Measurements from ENCODE around the gene LCMT1.
"Not testable (repeated sequence)": the region's sequence is repeated elsewhere in the genome, so short reads cannot be mapped to it uniquely, and the experiment has no call there.

LCMT1 gene

GRCh38 chr16:25094596-25094995 is 16.9 kb upstream of the LCMT1 start:
- no peak for DNase-seq (ENCODE audit: low read depth in 2 of 2)

DNA sequence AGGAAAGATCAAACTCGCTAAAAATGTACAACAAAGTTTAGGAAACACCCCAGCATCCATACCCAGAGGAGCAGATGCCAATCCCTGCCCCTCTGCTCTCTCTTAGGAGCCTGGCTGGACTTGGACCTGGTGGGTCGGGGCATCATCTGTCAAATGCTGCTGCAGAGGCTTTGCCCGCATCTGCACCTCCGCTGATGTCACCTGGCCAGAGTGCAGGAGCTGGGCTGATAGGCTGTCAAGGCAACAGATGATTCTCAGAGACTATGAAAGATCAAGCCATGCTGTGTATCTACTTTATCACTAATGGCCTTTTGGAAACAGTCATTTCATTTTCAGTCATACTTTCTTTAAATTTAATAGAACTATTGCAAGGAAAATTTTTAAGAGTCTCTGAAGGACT is 15.9 kb upstream of the LCMT1 start:
- no peak for DNase-seq (ENCODE audit: low read depth in 2 of 2)

- no peak for DNase-seq (ENCODE audit: low read depth in 2 of 2)
Observed at GRCh38 chr16:25097276-25097975, 14.1 kb upstream of the LCMT1 start.

DNA sequence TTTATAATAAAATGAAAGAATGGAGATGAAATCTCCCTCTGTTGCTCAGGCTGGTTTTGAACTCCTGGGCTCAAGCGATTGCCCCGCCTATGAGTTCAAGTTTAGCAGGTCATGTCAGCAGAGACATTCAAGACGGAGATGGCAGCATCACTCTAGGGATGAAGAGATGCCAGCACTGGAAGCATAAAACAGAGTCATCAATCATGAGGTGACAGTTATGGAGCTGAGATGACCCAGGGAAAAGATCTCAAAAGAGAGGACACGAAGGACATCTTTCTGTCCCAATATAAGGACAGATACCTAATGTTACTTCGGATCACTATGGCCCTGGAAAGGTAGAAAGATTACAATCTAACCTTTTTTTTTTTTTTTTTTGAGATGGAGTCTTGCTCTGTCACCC is 11.0 kb upstream of the LCMT1 start:
- no peak for DNase-seq (ENCODE audit: low read depth in 2 of 2)

GRCh38 chr16:25106567-25107465 is 4.7 kb upstream of the LCMT1 start:
- DNase-seq (ENCODE audit: low read depth in 2 of 2), result peak; percentile 58 to 69

DNA sequence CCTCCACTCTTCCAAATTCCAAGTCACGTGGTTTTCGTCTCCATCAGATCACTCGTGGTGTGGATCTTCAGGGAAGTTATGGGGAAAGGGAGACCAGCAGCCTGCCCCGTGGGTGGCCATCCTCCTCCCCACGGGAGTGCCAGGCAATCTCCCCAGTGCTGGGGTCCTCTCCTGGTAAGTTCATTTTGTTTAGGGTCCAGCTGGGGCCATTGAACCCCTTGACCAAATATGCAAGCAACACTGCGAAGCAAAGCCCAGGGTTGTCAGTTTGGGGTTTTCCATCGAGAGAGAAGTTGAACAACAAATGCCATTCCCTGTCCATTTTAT is 4.1 kb upstream of the LCMT1 start:
- no peak for DNase-seq (ENCODE audit: low read depth in 2 of 2)

DNA sequence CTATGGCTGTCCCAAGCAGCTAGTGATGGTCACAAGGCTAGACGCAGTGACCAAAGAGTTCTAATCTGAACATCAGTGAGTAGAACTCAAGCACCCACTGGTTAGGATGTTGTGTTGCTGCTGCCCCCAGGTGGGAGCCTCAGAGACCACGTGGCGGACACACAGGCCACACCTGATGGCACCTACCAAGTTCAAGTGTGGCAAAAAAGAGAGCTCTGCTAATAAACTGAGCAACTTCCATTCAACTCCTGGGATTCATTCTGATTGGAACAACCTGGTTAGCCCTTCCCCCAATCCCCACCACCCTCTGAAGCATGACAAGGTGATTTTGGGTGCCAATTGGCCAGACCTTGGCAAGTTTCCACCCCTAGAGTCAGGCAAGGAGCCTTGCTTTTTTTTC is 3.5 kb upstream of the LCMT1 start:
- no peak for DNase-seq (ENCODE audit: low read depth in 2 of 2)

DNA sequence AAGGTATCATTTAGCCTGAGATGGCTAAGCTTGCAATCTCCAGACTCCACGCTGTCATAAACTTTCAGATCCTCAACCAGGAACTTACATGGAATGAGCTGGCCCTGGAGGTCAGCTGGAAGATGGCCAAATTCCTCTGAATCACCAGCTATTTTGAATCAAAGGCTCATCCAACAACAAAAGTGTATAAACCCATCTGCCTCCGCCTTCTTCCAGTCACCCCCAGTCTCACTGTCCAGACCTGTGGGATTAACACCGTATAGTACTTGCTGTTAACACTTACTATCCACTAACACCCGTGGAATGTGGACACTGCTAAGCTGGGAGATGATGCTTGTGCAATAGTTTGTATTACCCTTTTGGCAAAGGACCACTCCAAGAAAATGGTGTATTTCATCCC is 1.9 kb upstream of the LCMT1 start:
- no peak for DNase-seq (ENCODE audit: low read depth in 2 of 2)

- peak in 1 of 2 experiments; percentile 41 for DNase-seq (ENCODE audit: low read depth in 2 of 2)
Observed at GRCh38 chr16:25110387-25110947, 1.1 kb upstream of the LCMT1 start.

GRCh38 chr16:25114121-25114520 is 2.6 kb downstream of the LCMT1 start:
- DNase-seq (ENCODE audit: low read depth in 2 of 2), result no peak

DNA sequence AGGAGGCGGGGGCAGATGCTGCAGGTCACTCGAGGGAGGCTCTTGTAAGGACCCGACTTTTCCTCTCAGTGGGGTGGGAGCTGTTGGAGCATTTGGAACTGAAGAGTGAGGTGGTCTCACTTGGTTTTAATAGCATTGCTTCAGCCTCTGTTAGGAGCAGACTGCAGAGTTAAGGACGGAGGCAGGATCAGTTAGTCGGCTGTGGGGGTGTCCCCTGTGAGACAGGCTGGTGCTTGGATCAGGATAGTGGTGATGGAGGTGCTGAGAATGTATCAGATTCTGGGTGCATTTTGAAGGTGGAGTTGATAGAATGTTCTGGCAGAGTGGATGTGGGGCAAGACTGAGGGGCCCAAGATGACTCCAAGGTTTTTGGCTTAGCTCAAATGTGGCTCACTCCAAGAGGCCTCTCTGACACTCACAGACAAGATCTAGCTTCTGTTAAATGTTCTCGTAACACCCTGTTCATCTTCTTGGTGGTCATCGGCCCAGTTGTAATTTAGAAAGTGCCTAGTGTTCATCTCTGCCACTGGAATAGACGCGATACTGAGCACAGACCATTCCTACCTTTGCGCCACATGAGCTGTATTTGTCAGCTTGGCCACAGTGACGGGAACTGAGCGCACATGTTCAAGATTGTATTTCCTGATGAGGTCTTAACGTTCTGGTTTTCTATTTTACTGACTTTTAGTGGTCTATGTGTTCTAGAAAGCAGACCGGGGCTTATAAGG is 7.5 kb downstream of the LCMT1 start:
- DNase-seq (ENCODE audit: low read depth in 2 of 2), result no peak

GRCh38 chr16:25121824-25122600 is 10.5 kb downstream of the LCMT1 start:
- DNase-seq (ENCODE audit: low read depth in 2 of 2), result no peak

DNA sequence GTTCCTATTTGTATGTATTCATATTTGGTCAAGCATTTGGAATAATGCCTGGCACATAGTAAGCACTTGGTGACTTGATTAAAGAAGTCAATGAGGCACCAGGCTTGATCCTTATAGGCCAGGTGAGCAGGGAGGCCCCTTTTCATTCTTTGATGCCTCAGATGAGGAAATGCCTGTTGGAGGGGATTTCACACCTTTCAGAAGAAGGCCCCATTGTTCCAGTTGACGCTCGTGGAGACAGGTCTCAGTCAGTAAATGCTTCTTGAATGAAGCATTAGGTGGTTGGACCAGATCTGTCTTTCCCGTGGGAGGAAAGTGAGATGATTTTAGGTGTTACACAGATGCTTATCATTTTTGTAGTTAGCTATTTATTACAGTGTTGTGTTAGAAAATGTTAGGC is 13.0 kb downstream of the LCMT1 start:
- DNase-seq (ENCODE audit: low read depth in 2 of 2), result no peak

GRCh38 chr16:25126086-25126666 is 14.6 kb downstream of the LCMT1 start:
- DNase-seq (ENCODE audit: low read depth in 2 of 2), result not testable (repeated sequence)

DNA sequence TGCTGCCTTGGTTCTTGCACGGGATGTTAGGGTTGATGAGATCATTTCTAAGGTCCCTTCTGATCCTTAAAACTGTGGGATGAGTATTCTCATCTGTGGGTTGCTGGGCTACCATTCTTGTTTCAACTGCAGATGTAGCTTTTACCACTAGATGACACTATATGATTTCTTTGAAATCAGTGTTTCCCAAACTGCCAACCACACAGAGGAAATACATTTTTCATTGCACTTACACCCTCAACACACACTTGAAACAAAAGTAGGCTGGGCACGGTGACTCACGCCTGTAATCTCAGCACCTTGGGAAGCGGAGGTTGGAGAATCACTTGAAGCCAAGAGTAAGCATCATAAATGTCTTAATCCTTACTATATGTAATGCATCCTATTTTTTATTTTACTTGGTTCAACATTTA is 15.3 kb downstream of the LCMT1 start:
- peak in 1 of 2 experiments; percentile 37 for DNase-seq (ENCODE audit: low read depth in 2 of 2)

- not testable (repeated sequence) for DNase-seq (ENCODE audit: low read depth in 2 of 2)
Observed at GRCh38 chr16:25132751-25133150, 21.2 kb downstream of the LCMT1 start.

DNA sequence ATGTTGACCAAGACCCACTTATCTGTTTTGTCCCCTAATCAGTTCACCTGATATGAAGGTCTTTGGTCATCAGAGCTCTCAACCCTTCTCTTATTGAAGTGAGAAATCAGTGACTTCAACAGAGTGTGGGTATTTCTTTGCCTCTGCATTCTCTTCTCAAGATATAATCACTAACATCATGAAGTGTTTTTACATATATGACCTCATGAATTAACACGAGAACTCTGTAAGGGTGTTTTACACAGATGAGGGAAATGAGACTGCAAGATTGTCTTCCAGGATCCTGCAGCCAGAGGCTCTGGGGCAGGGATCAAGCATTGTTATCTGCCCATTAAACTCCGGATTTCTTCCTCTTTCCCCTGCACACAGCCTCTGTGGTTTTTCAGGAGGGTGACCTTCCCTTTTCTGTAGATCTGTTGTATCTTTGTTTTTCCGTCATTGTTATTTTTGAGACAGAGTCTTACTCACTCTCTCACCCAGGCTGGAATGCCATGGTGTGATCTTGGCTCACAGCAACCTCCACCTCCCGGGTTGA is 22.7 kb downstream of the LCMT1 start:
- DNase-seq (ENCODE audit: low read depth in 2 of 2), result no peak

- DNase-seq (ENCODE audit: low read depth in 2 of 2), result no peak
Observed at GRCh38 chr16:25135254-25135878, 23.8 kb downstream of the LCMT1 start.

GRCh38 chr16:25138130-25138529 is 26.6 kb downstream of the LCMT1 start:
- no peak for DNase-seq (ENCODE audit: low read depth in 2 of 2)

DNA sequence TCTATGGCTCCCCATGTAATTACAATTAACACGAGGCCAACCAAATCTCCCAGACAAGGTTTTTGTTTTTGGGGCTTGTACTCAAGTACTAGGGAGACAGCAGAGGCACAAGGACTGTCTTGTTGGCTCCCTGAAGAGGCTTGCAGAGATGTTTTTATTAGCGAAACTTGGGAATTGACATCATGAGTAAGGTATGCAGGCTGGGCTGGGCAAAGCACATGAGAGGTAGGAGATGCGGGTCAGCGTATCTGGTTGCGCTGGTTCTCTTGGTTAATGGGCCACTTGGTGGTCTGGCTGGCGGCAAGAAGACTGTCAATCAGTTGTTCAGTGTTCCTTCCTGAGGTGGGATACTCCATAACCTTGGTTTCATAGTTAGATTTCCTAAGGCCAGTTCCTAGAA is 28.9 kb downstream of the LCMT1 start:
- no peak for DNase-seq (ENCODE audit: low read depth in 2 of 2)
